Smooth muscle cell (in vitro differentiated cells): Measurements from ENCODE around the gene BRPF3. TPM values are rescaled to one million over a fixed set of nuclear protein-coding genes. Genes with fewer than 3 reads are reported as not detected.

ENCODE experiments used
- DNase-seq: peaks from one replicate; lab custom pipeline; 2025; ENCODE audit not compliant: unreplicated experiment; lab: John Stamatoyannopoulos, UW
- H2AFZ ChIP-seq: fragments of 200-600 bp; sonication (generic); 2 replicates; pipeline ENCODE4 v1.6.0; 2016; ENCODE audit warnings: antibody characterized with exemption, low read depth, mild to moderate bottlenecking
- H3F3A ChIP-seq: fragments of 200-600 bp; sonication (generic); 2 replicates; pipeline ENCODE4 v1.6.0; 2017; ENCODE audit warnings: antibody characterized with exemption, low read depth
- H3K27ac ChIP-seq: fragments of 200-600 bp; sonication (generic); 2 replicates; pipeline ENCODE4 v1.5.1; 2016; ENCODE audit warnings: low read depth, mild to moderate bottlenecking
- H3K27me3 ChIP-seq: fragments of 200-600 bp; sonication (generic); 2 replicates; pipeline ENCODE4 v1.6.1; 2016; ENCODE audit warnings: low read depth, mild to moderate bottlenecking
- H3K36me3 ChIP-seq: fragments of 200-600 bp; sonication (generic); 2 replicates; pipeline ENCODE4 v1.5.1; 2016; ENCODE audit warnings: low read depth
- H3K4me1 ChIP-seq: fragments of 200-600 bp; sonication (generic); 2 replicates; pipeline ENCODE4 v1.5.1; 2016; ENCODE audit warnings: low read depth
- H3K4me2 ChIP-seq: fragments of 200-600 bp; sonication (generic); 2 replicates; pipeline ENCODE4 v1.6.0; 2016; ENCODE audit warnings: mild to moderate bottlenecking
- H3K4me3 ChIP-seq: fragments of 200-600 bp; sonication (generic); 2 replicates; pipeline ENCODE4 v1.5.1; 2016; ENCODE audit warnings: mild to moderate bottlenecking
- H3K79me2 ChIP-seq: fragments of 200-600 bp; sonication (generic); 2 replicates; pipeline ENCODE4 v1.6.0; 2016; ENCODE audit warnings: low read depth, mild to moderate bottlenecking
- H3K9ac ChIP-seq: fragments of 200-600 bp; sonication (generic); 2 replicates; pipeline ENCODE4 v1.6.0; 2016; ENCODE audit warnings: low read depth
- H3K9me3 ChIP-seq: fragments of 200-600 bp; sonication (generic); replicated peaks from 2 replicates; pipeline ENCODE4 v1.5.1; 2016; ENCODE audit warnings: low read depth
- H4K20me1 ChIP-seq: fragments of 200-600 bp; sonication (generic); 2 replicates; pipeline ENCODE4 v1.6.0; 2016; ENCODE audit warnings: low read depth
- CTCF ChIP-seq: fragments of 200-600 bp; sonication (generic); IDR thresholded peaks from 2 replicates; pipeline ENCODE4 v1.5.1; 2017; ENCODE audit warnings: borderline replicate concordance, mild to moderate bottlenecking, antibody characterized with exemption; ENCODE audit not compliant: insufficient read depth, poor library complexity, severe bottlenecking
- WGBS: methylation state at CpG from one replicate; pipeline ENCODE4 v1.1.7; 2016; ENCODE audit warnings: low lambda C conversion rate; 5-methylcytosine and 5-hydroxymethylcytosine counted together
- polyA plus RNA-seq: library from polyadenylated mRNA; unstranded; fragments of >200 nt; fragmentation: Nextera tagmentation; extraction: Ambion mirVana; gene quantifications from 2 replicates; pipeline ENCODE4 v1.2.1, GENCODE V29; 2016
- total RNA-seq: library from RNA; depleted of rRNA; stranded (reverse); fragments of >200 nt; gene quantifications from 2 replicates; pipeline ENCODE4 v1.2.3, GENCODE V29; 2014

Gene BRPF3
- total and polyA plus RNA-seq, 2 experiments from 2014 or later: 8.9 to 20.0 TPM

- TF ChIP-seq CTCF: no peak
- 97% methylated on average over 18 of the region's 18 CpGs for WGBS
- Histone ChIP-seq H3K36me3 (peaks cover 33% of the 10 kb centered on the region), H3K27me3 (no peaks in the 10 kb centered on the region), H3K79me2 (peaks cover 5% of the 10 kb centered on the region), H4K20me1 (peaks cover 53% of the 10 kb centered on the region), H3K4me2 (no peak overlapping the region), H3K4me1 (no peaks in the 10 kb centered on the region), H3F3A (no peaks in the 10 kb centered on the region), H3K9me3 (no peaks in the 10 kb centered on the region), H3K27ac (no peak overlapping the region), H3K4me3 (no peak overlapping the region), H2AFZ (no peak overlapping the region), H3K9ac (no peak overlapping the region)
- DNase-seq: no peak
These were observed 14.5 kb downstream of the BRPF3 start for GRCh38 chr6:36210886-36211595.

- H3K9me3 ChIP-seq: no peaks in the 10 kb centered on the region
- H4K20me1 ChIP-seq: peaks cover 54% of the 10 kb centered on the region
- no peak overlapping the region for H3K4me3 ChIP-seq
- no peak overlapping the region for H3K9ac ChIP-seq
- no peaks in the 10 kb centered on the region for H3K27me3 ChIP-seq
- 37% methylated on average over 2 of the region's 2 CpGs for WGBS
- no peak overlapping the region for H3K27ac ChIP-seq
- H2AFZ ChIP-seq: no peak overlapping the region
- peaks cover 2% of the 10 kb centered on the region for H3K36me3 ChIP-seq
- no peak overlapping the region for H3K4me2 ChIP-seq
- H3K4me1 ChIP-seq: no peaks in the 10 kb centered on the region
- H3F3A ChIP-seq: peaks cover 4% of the 10 kb centered on the region
- TF ChIP-seq CTCF: no peak
- no peaks in the 10 kb centered on the region for H3K79me2 ChIP-seq
- DNase-seq: no peak
These were observed 20.0 kb downstream of the BRPF3 start for GRCh38 chr6:36216559-36216958.

GRCh38 chr6:36217188-36217587 lies 20.6 kb downstream of the BRPF3 start:
- WGBS: 99% methylated on average over 3 of the region's 3 CpGs
- H3K9me3 ChIP-seq: no peaks in the 10 kb centered on the region

More at GRCh38 chr6:36217188-36217587, 20.6 kb downstream of the BRPF3 start:
- DNase-seq: no peak
- Histone ChIP-seq H3F3A (peaks cover 4% of the 10 kb centered on the region), H3K4me2 (no peak overlapping the region), H3K4me3 (no peak overlapping the region), H3K79me2 (no peaks in the 10 kb centered on the region), H3K36me3 (peaks cover 6% of the 10 kb centered on the region), H3K9ac (no peak overlapping the region), H3K4me1 (no peaks in the 10 kb centered on the region), H3K27me3 (no peaks in the 10 kb centered on the region), H4K20me1 (peaks cover 57% of the 10 kb centered on the region), H2AFZ (no peak overlapping the region), H3K27ac (no peak overlapping the region)
- no peak for TF ChIP-seq CTCF
